Inferior parietal cortex (tissue), 1 donor: ENCODE results near the gene DUSP22.
"Not testable (repeated sequence)": the region's sequence is repeated elsewhere in the genome, so short reads cannot be mapped to it uniquely, and the experiment has no call there.

Experiments used
- DNase-seq: peaks from one replicate; pipeline ENCODE4 v3.0.0-alpha.2; 2016; ENCODE audit errors: extremely low spot score

DUSP22 gene

GRCh38 chr6:323730-324088, 31.4 kb downstream of the DUSP22 start:
- DNase-seq: no peak

GRCh38 chr6:324116-324728, 31.9 kb downstream of the DUSP22 start:
- DNase-seq: no peak

- no peak for DNase-seq
Observed at GRCh38 chr6:324729-325125, 32.4 kb downstream of the DUSP22 start.

- DNase-seq: not testable (repeated sequence)
Observed at GRCh38 chr6:325161-325860, 33.0 kb downstream of the DUSP22 start.

GRCh38 chr6:326066-326465, 33.8 kb downstream of the DUSP22 start:
- not testable (repeated sequence) for DNase-seq

GRCh38 chr6:326896-327537, 34.7 kb downstream of the DUSP22 start:
- no peak for DNase-seq

- DNase-seq: no peak
Observed at GRCh38 chr6:327538-328116, 35.3 kb downstream of the DUSP22 start.

GRCh38 chr6:328136-328670, 35.9 kb downstream of the DUSP22 start:
- no peak for DNase-seq

- no peak for DNase-seq
Observed at GRCh38 chr6:328924-329323, 36.6 kb downstream of the DUSP22 start.

- DNase-seq: no peak
Observed at GRCh38 chr6:329888-330691, 37.8 kb downstream of the DUSP22 start.

- DNase-seq: no peak
Observed at GRCh38 chr6:330948-331347, 38.7 kb downstream of the DUSP22 start.

- no peak for DNase-seq
Observed at GRCh38 chr6:331622-332521, 39.6 kb downstream of the DUSP22 start.

- peak; percentile 60 for DNase-seq
Observed at GRCh38 chr6:332671-333070, 40.4 kb downstream of the DUSP22 start.

GRCh38 chr6:333379-334002, 41.2 kb downstream of the DUSP22 start:
- no peak for DNase-seq

- DNase-seq: no peak
Observed at GRCh38 chr6:334536-335510, 42.5 kb downstream of the DUSP22 start.

- DNase-seq: no peak
Observed at GRCh38 chr6:335572-335971, 43.3 kb downstream of the DUSP22 start.

- DNase-seq: no peak
Observed at GRCh38 chr6:336159-337114, 44.1 kb downstream of the DUSP22 start.
